Hepatocyte (in vitro differentiated cells): ENCODE data around the gene MS4A4E.

ENCODE experiments used
- EZH2 ChIP-seq: fragments of 200-600 bp; sonication (generic); IDR thresholded peaks from 2 replicates; pipeline ENCODE4 v1.6.1; 2016; ENCODE audit warnings: antibody characterized with exemption, mild to moderate bottlenecking, borderline replicate concordance
- TF ChIP-seq, protein P1 (sequence below): fragments of 200-600 bp; sonication (generic); IDR thresholded peaks from 2 replicates; pipeline ENCODE4 v1.5.1; 2016; ENCODE audit warnings: antibody characterized with exemption, mild to moderate bottlenecking; ENCODE audit not compliant: poor library complexity

DNA sequence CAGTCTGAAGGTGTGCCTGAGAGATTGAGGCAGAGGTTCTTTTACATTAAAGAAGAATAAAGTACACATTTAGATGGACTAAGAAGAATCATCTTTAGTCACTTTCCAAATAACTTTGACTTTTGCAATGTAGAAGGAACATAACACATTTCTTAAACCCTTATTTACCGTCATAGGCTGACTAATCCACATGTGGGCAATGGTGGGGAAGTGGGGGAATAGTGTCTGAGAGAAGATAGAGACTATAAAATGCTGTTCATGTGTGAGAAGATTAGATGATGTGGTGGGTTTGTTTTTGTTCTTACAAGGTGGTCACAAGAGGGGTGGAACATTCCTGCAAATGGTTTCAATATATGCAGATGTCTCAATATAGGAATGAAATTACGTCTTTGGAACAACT lies 39.3 kb upstream of the MS4A4E start:
- TF ChIP-seq, protein P1, sequence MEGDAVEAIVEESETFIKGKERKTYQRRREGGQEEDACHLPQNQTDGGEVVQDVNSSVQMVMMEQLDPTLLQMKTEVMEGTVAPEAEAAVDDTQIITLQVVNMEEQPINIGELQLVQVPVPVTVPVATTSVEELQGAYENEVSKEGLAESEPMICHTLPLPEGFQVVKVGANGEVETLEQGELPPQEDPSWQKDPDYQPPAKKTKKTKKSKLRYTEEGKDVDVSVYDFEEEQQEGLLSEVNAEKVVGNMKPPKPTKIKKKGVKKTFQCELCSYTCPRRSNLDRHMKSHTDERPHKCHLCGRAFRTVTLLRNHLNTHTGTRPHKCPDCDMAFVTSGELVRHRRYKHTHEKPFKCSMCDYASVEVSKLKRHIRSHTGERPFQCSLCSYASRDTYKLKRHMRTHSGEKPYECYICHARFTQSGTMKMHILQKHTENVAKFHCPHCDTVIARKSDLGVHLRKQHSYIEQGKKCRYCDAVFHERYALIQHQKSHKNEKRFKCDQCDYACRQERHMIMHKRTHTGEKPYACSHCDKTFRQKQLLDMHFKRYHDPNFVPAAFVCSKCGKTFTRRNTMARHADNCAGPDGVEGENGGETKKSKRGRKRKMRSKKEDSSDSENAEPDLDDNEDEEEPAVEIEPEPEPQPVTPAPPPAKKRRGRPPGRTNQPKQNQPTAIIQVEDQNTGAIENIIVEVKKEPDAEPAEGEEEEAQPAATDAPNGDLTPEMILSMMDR = no peak
- TF ChIP-seq EZH2 = no peak
